HUES6 (cell line): Measurements from ENCODE around the gene WDFY4.

Source experiments
- H3K27ac ChIP-seq: 2 replicates; pipeline ENCODE4 v1.7.0; 2013; ENCODE audit warnings: low read depth, mild to moderate bottlenecking, low read length, inconsistent platforms
- H3K27me3 ChIP-seq: 2 replicates; pipeline ENCODE4 v1.6.1; 2013; ENCODE audit warnings: low read length; ENCODE audit not compliant: control insufficient read depth, insufficient read depth
- H3K36me3 ChIP-seq: 2 replicates; pipeline ENCODE4 v1.6.1; 2013; ENCODE audit warnings: low read length; ENCODE audit not compliant: control insufficient read depth, insufficient read depth
- H3K4me1 ChIP-seq: 2 replicates; pipeline ENCODE4 v1.6.1; 2013; ENCODE audit warnings: low read length; ENCODE audit not compliant: control insufficient read depth, insufficient read depth
- H3K4me3 ChIP-seq: 2 replicates; pipeline ENCODE4 v1.5.1; 2013; ENCODE audit warnings: low read depth, low read length
- H3K9ac ChIP-seq: one replicate; pipeline ENCODE4 v1.6.1; 2013; ENCODE audit warnings: mild to moderate bottlenecking, low read length
- H3K9me3 ChIP-seq: 2 replicates; pipeline ENCODE4 v1.6.1; 2013; ENCODE audit warnings: low read depth, low read length; ENCODE audit not compliant: control insufficient read depth, insufficient read depth

WDFY4 gene

DNA sequence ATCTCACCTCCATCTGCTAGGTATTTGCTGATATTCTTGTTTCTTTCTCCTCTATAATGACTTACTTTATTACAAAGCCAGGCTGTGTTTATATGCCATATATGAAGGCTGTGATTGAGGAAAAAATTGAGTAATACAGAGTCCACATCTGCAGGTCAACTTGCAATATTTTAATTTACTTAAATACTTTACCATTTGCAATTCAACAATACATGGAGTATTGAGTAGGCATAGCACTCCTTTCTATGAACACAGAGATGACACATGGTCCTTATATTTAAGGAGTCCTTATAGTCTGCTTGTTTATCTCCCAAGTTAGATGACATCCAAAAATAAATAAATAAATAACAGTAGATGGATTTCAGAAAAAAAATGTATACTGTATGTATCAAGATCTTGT, 158.5 kb downstream of the WDFY4 start:
- Histone ChIP-seq H3K9ac (no peak overlapping the region), H3K9me3 (no peaks in the 10 kb centered on the region), H3K27ac (no peak overlapping the region), H3K4me3 (no peak overlapping the region), H3K36me3 (no peaks in the 10 kb centered on the region), H3K27me3 (no peaks in the 10 kb centered on the region), H3K4me1 (0 out of 2 replicates have a peak, but pooled peaks cover 3% of the 10 kb centered on the region)

DNA sequence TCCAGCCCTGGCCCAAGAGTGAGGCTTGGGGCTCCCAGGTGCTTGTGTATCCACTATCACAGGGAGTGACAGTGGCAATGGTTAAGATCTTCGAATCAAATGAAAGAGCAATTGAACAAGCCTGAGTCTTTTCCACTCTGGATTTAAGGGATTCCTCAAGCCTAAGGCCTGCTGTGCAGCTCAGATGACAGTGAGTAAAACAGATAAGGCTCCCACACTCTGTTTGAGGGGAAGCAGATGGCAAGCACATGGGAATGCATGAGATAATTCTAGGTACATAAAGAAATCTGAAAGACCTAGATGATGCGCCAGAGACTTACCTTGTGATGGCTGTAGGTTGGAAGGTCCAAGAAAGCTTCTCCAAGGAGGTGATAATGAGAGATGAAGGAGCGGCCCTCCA, 159.9 kb downstream of the WDFY4 start:
- Histone ChIP-seq H3K9ac (no peak overlapping the region), H3K4me3 (no peak overlapping the region), H3K27me3 (no peaks in the 10 kb centered on the region), H3K36me3 (no peaks in the 10 kb centered on the region), H3K9me3 (no peaks in the 10 kb centered on the region), H3K4me1 (no peaks in the 10 kb centered on the region), H3K27ac (no peak overlapping the region)

DNA sequence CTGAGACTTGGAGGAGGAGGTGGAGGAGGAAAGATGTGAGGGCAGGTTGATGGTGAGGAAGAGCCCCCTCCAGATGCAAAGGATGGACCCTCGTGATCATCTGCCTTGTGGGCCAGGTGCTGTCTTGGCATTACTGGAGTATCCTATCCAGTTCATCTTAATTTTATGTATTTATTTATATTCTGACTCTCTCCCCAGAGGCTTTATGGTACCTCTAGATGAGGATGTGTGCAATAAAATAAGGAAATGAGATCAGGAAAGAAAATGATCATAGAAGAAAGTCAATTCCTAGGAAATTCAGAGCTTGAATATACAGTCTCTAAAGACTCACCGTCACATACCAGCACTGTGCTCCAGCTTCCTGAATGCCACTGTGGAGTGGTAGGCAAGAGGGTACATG, 160.8 kb downstream of the WDFY4 start:
- H3K4me3 ChIP-seq = no peak overlapping the region
- H3K27ac ChIP-seq = no peak overlapping the region
- no peaks in the 10 kb centered on the region for H3K27me3 ChIP-seq
- H3K36me3 ChIP-seq = no peaks in the 10 kb centered on the region
- no peaks in the 10 kb centered on the region for H3K4me1 ChIP-seq
- no peaks in the 10 kb centered on the region for H3K9me3 ChIP-seq
- H3K9ac ChIP-seq = no peak overlapping the region

DNA sequence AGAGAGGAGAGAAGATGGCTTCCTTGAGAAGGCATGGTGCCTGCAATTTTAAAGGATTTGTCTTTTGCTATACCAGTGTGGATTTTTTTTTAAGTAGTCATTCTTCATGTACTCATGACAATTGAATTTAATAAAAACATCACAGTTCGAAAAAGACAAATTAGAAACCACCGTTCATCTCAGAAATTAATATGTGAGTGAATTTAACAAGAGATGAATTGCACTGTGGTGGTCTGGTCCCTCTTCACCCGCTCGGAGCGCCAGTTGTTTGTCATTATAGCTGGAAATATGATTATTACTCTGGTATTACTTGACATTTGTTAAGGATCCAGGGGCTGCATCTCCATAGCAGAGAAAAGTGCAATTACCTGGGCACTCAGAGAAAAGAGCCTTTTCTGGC, 163.0 kb downstream of the WDFY4 start:
- Histone ChIP-seq H3K9ac (no peak overlapping the region), H3K36me3 (no peaks in the 10 kb centered on the region)

DNA sequence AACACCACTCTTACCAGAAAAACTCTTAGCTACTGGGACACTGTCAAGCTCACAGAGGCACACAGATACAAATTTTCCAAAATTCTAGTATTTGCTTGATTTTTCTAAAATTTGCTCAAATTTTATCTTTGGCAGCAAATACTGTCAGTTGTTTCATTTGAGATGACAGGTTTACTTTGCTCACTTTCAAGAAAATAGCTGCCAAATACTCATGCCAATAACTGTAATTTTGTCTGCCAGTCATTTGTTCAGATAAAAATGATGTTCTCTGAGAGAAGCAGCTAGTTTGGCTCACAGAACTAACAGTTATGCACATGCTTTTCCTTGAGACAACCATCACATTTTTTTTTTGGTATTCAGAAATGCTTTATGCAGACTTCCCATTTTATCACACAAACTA, 172.2 kb downstream of the WDFY4 start:
- H3K27me3 ChIP-seq = no peaks in the 10 kb centered on the region

More for the DNA sequence above, 163.0 kb downstream of the WDFY4 start:
- Histone ChIP-seq H3K9me3 (no peaks in the 10 kb centered on the region), H3K27ac (no peak overlapping the region), H3K4me3 (no peak overlapping the region), H3K27me3 (no peaks in the 10 kb centered on the region), H3K4me1 (no peaks in the 10 kb centered on the region)

DNA sequence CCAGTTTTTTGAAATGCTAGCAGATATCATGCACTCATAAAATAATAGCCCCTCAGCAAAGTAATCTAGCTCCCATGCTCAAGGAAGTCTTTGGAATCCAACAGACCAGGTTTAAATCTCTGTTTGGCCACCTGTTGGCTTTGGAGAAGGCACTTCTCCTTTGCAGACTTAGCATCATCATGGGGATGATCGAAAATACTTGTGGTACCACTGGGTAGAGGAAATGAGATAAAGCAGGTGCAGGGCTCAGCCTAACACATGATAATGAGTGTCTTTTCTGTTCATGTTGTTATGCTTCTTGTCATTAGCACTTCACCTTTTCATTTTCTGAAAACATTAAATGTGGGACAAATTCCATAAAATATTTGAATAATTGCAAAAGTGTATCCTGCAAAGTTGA, 187.6 kb downstream of the WDFY4 start:
- Histone ChIP-seq H3K4me1 (no peaks in the 10 kb centered on the region), H3K4me3 (no peak overlapping the region), H3K9ac (no peak overlapping the region), H3K27ac (no peak overlapping the region), H3K36me3 (no peaks in the 10 kb centered on the region), H3K27me3 (no peaks in the 10 kb centered on the region), H3K9me3 (no peaks in the 10 kb centered on the region)

More for the DNA sequence above, 172.2 kb downstream of the WDFY4 start:
- H3K4me3 ChIP-seq = no peak overlapping the region
- no peaks in the 10 kb centered on the region for H3K36me3 ChIP-seq
- no peak overlapping the region for H3K9ac ChIP-seq
- H3K9me3 ChIP-seq = no peaks in the 10 kb centered on the region
- H3K27ac ChIP-seq = no peak overlapping the region
- H3K4me1 ChIP-seq = no peaks in the 10 kb centered on the region

DNA sequence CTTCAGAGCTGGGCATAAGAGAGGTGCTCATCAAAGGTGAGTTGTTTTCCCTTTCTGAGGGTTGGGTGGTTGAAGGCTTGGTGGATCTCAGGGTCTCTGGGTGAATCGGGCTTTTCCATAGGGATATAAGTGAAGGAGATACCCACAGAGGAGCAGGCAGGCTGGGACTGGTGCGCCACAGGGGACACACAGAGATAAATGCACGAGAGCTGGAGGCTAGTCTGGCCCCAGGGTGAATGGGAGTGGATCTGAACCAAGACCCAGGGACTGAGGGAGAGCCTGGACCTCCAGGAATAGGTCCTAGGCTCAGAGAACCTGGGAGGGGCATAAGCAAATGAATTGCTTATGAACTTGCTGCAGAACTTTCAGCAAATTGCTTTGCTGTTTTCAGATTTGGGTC, 193.4 kb downstream of the WDFY4 start:
- no peaks in the 10 kb centered on the region for H3K36me3 ChIP-seq
- no peaks in the 10 kb centered on the region; the same call in 1 of the 2 replicates for H3K27me3 ChIP-seq
- no peak overlapping the region for H3K4me3 ChIP-seq
- no peak overlapping the region for H3K27ac ChIP-seq
- H3K4me1 ChIP-seq = peaks cover 6% of the 10 kb centered on the region; the same call in 1 of the 2 replicates
- H3K9ac ChIP-seq = no peak overlapping the region
- 0 out of 2 replicates have a peak, but pooled peaks cover 3% of the 10 kb centered on the region for H3K9me3 ChIP-seq

DNA sequence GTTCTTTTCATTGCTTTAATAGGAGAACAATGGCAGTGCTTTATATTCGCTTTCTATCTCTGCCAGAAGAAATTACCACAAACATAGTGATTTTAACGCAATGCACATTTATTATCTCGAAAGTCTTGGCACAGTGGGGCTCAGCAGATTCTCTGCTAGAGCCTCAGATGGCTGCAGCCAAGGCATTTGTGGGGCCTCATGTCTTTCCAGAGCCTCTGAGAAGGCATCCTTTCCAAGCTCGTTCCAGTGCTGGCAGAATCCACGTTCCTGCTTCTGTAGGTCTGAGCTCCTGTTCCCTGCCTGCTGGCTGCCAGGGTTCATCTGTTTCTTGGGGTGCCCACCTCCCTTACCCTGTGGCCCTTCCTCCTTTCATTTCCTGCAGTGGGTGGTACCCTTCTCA, 194.8 kb downstream of the WDFY4 start:
- Histone ChIP-seq H3K9me3 (0 out of 2 replicates have a peak, but pooled peaks cover 3% of the 10 kb centered on the region), H3K4me1 (peaks cover 6% of the 10 kb centered on the region; the same call in 1 of the 2 replicates), H3K4me3 (no peak overlapping the region), H3K27me3 (no peaks in the 10 kb centered on the region; the same call in 1 of the 2 replicates), H3K36me3 (no peaks in the 10 kb centered on the region), H3K9ac (no peak overlapping the region), H3K27ac (no peak overlapping the region)

DNA sequence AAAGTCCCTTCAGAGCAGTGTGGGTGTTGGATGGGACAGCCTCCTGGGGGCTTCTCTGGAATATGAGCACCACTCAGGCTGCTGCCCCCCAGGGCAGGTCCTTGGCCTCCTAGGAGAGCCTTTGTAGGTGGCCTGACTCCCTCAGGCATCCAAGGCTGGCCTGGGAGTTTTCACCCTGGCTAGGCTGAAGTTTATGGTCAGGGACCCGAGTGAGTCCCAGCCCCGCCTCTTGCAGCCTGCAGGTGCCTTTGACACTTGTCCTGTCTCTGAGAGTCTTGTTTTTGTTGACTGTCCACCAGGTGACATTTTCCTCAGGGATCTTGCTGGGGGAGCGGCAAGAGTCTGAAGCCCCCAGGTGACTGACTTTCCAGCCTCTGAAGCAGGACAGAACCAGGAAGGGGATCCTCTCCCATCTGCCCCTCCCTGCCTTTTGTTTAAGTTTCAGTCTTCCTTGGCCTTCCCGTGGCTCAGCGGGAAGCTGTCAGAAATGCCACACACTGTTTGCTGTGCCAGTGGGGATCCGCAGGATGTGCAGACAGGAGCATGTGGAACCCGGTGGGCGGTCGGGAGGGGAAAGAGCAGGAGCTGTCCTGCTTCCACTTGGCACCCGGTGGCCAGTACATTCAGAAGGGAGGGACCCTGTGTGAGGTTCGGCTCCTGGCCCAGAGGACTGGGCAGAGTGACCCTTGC, 195.5 kb downstream of the WDFY4 start:
- peaks cover 6% of the 10 kb centered on the region; the same call in 1 of the 2 replicates for H3K4me1 ChIP-seq
- no peak overlapping the region for H3K9ac ChIP-seq
- H3K9me3 ChIP-seq = 0 out of 2 replicates have a peak, but pooled peaks cover 3% of the 10 kb centered on the region
- no peaks in the 10 kb centered on the region; the same call in 1 of the 2 replicates for H3K27me3 ChIP-seq
- no peak overlapping the region for H3K4me3 ChIP-seq
- no peaks in the 10 kb centered on the region for H3K36me3 ChIP-seq
- no peak overlapping the region for H3K27ac ChIP-seq

DNA sequence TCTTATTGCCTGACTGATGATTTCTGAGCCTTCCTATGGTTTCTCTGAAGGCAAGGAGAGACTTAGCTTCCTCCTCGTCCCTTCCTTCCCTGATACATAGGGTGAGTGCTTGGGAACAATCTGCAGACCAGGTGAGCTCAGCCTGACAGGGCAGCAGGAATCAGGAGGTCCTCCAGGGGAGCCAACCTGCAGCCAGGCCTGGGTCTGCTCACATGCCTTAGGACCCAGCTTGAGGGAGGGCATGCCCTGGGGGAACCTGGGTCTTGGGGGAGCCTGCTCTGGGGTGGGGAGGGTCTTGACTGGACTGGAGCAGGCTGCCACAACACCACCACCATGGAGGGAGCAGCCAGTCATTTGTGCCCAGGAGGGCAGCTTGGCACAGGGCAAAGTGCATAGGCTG, 197.3 kb downstream of the WDFY4 start:
- Histone ChIP-seq H3K4me3 (no peak overlapping the region), H3K36me3 (no peaks in the 10 kb centered on the region), H3K9ac (no peak overlapping the region), H3K27me3 (no peaks in the 10 kb centered on the region; the same call in 1 of the 2 replicates), H3K4me1 (peaks cover 6% of the 10 kb centered on the region; the same call in 1 of the 2 replicates), H3K9me3 (0 out of 2 replicates have a peak, but pooled peaks cover 3% of the 10 kb centered on the region), H3K27ac (no peak overlapping the region)

DNA sequence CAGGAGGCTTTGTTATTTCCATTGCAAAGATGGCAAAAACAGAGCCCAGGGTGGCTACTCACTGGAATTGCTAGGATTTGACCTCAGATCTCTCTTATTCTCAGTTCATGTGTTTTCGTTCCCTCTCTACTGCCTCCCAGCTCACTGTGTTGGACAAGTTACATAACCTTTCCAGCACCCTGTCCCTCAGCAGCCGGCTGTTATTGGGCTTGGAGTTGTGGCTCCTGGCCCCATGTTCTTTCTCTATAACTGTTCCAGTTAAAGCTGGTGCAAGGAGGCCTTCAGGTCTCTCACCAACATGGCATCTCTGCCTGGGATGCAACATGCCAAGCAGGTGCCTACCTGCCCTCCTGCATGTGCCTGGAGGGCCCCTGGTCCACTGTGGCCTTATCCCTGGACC, 198.2 kb downstream of the WDFY4 start:
- no peak overlapping the region for H3K4me3 ChIP-seq
- no peaks in the 10 kb centered on the region for H3K36me3 ChIP-seq
- no peak overlapping the region for H3K27ac ChIP-seq
- no peak overlapping the region for H3K9ac ChIP-seq
- peaks cover 6% of the 10 kb centered on the region; the same call in 1 of the 2 replicates for H3K4me1 ChIP-seq
- 0 out of 2 replicates have a peak, but pooled peaks cover 3% of the 10 kb centered on the region for H3K9me3 ChIP-seq
- H3K27me3 ChIP-seq = no peaks in the 10 kb centered on the region; the same call in 1 of the 2 replicates
